Fibroblast of lung (primary cell): ENCODE results near the gene ESR2. TPM values are rescaled to one million over a fixed set of nuclear protein-coding genes. Genes with fewer than 3 reads are reported as not detected.
A peak's percentile ranks its signal among the peaks of the same experiment; 100 is the strongest.

ENCODE experiments used
- DNase-seq, 2 donors: peaks; one replicate each; pipeline versions ENCODE4 v3.0.0 to v3.0.0-alpha.2; 2010; ENCODE audit warnings: low read depth in 2 of 2
- H2AFZ ChIP-seq: 2 replicates; pipeline ENCODE4 v1.5.1; 2012; ENCODE audit warnings: low read length, control low read depth, inconsistent platforms
- H3K27ac ChIP-seq: 2 replicates; pipeline ENCODE4 v1.5.1; 2011; ENCODE audit warnings: low read length, control low read depth; ENCODE audit not compliant: insufficient read depth
- H3K27me3 ChIP-seq: 2 replicates; pipeline ENCODE4 v1.5.1; 2011; ENCODE audit warnings: mild to moderate bottlenecking, low read length; ENCODE audit not compliant: control insufficient read depth, insufficient read depth
- H3K36me3 ChIP-seq: 2 replicates; pipeline ENCODE4 v1.5.1; 2011; ENCODE audit warnings: low read length; ENCODE audit not compliant: control insufficient read depth, insufficient read depth
- H3K4me1 ChIP-seq: 2 replicates; pipeline ENCODE4 v1.5.1; 2011; ENCODE audit warnings: low read length; ENCODE audit not compliant: control insufficient read depth, insufficient read depth; ENCODE audit errors: extremely low read depth
- H3K4me2 ChIP-seq: 2 replicates; pipeline ENCODE4 v1.5.1; 2011; ENCODE audit warnings: low read length, control low read depth; ENCODE audit not compliant: insufficient read depth; ENCODE audit errors: extremely low read depth
- H3K4me3 ChIP-seq, 4 experiments: fragments of 200-600 bp in 1 of 4; sonication (generic) in 1 of 4; replicated peaks in 1 of 4; 2 replicates each; pipeline ENCODE4 v1.5.1; 2011 to 2016; ENCODE audit warnings: low read length in 4 of 4, low read depth in 3 of 4, mild to moderate bottlenecking in 3 of 4, control low read depth in 2 of 4, inconsistent platforms in 1 of 4, mixed read lengths in 1 of 4; ENCODE audit not compliant: insufficient read depth in 1 of 4; ENCODE audit errors: control extremely low read depth in 1 of 4
- H3K79me2 ChIP-seq: 2 replicates; pipeline ENCODE4 v1.5.1; 2012; ENCODE audit warnings: mild to moderate bottlenecking, low read length, inconsistent platforms; ENCODE audit not compliant: control insufficient read depth, insufficient read depth
- H3K9ac ChIP-seq: 2 replicates; pipeline ENCODE4 v1.5.1; 2011; ENCODE audit warnings: mild to moderate bottlenecking, low read length, control low read depth; ENCODE audit not compliant: insufficient read depth
- H3K9me3 ChIP-seq: 2 replicates; pipeline ENCODE4 v1.5.1; 2012; ENCODE audit warnings: low read depth, low read length; ENCODE audit not compliant: control insufficient read depth, insufficient read depth
- H4K20me1 ChIP-seq: 2 replicates; pipeline ENCODE4 v1.5.1; 2011; ENCODE audit warnings: low read length; ENCODE audit not compliant: control insufficient read depth, insufficient read depth; ENCODE audit errors: extremely low read depth
- EZH2 ChIP-seq: IDR thresholded peaks from 2 replicates; pipeline ENCODE4 v1.5.1; 2012; ENCODE audit warnings: low read length, control low read depth, mild to moderate bottlenecking; ENCODE audit errors: missing control alignments
- polyA plus RNA-seq, 2 donors: library from polyadenylated mRNA; depleted of rRNA in 1 of 2; stranded (reverse) in 1 of 2; unstranded in 1 of 2; fragments of >200 nt; gene quantifications; 2 replicates each; pipeline ENCODE4 v1.2.1, GENCODE V29; 2011 to 2012; ENCODE audit warnings: missing spikeins in 1 of 2
- total RNA-seq: library from RNA; depleted of rRNA; stranded (reverse); fragments of >200 nt; gene quantifications from 2 replicates; pipeline ENCODE4 v1.2.1, GENCODE V29; 2014
- TF ChIP-seq, protein P1 (sequence below), 2 donors: IDR thresholded peaks in 1 of 2; conservative IDR thresholded peaks in 1 of 2; 1 replicate in 1 of 2; 2 replicates in 1 of 2; pipeline ENCODE4 v1.5.1; 2011 to 2012; ENCODE audit warnings: low read length in 2 of 2, control low read depth in 1 of 2, inconsistent platforms in 1 of 2, low read depth in 1 of 2, mild to moderate bottlenecking in 1 of 2

Gene ESR2
- total and polyA plus RNA-seq, 2 donors (not counting 1 experiment from before 2014, with no cell fraction given) = 0.02 to 0.66 TPM

DNA sequence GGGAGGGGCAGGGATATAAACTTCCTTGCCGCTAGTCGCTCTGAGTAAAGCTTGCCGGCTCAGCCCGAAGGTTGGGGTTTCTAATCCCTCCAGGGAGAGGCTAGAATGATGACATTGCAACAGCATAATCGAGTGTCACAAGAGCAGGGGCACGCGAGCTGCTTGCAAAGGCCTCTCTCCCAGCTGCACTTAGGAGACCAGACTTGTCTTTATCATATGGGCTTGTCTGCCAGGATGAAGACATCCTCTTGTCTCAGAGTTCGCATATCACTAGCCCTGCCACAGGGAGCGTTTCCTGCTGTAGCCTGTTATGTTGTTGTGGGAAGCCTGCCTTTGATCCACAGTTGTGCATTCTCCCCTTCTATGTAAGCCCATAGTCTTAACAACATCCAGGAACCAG lies 180.0 kb downstream of the ESR2 start:
- Histone ChIP-seq H3K4me1 (peaks cover 3% of the 10 kb centered on the region), H3K4me2 (no peak overlapping the region), H4K20me1 (no peaks in the 10 kb centered on the region), H3K27ac (no peak overlapping the region), H3K27me3 (no peaks in the 10 kb centered on the region), H3K9me3 (no peaks in the 10 kb centered on the region), H3K36me3 (no peaks in the 10 kb centered on the region), H3K4me3 (no peak overlapping the region), H3K79me2 (no peaks in the 10 kb centered on the region), H3K9ac (no peak overlapping the region), H2AFZ (no peak overlapping the region)
- peak in 1 of 2 donors; percentile 27 for DNase-seq
- TF ChIP-seq, protein P1, sequence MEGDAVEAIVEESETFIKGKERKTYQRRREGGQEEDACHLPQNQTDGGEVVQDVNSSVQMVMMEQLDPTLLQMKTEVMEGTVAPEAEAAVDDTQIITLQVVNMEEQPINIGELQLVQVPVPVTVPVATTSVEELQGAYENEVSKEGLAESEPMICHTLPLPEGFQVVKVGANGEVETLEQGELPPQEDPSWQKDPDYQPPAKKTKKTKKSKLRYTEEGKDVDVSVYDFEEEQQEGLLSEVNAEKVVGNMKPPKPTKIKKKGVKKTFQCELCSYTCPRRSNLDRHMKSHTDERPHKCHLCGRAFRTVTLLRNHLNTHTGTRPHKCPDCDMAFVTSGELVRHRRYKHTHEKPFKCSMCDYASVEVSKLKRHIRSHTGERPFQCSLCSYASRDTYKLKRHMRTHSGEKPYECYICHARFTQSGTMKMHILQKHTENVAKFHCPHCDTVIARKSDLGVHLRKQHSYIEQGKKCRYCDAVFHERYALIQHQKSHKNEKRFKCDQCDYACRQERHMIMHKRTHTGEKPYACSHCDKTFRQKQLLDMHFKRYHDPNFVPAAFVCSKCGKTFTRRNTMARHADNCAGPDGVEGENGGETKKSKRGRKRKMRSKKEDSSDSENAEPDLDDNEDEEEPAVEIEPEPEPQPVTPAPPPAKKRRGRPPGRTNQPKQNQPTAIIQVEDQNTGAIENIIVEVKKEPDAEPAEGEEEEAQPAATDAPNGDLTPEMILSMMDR (conservative IDR thresholded peaks at IDR 0.05 in 1 of 2, IDR thresholded peaks at IDR 0.05 in 1 of 2; ENCODE audit: low read depth in 1 of 2, low read length in 2 of 2) = no peak
- TF ChIP-seq EZH2 = no peak

DNA sequence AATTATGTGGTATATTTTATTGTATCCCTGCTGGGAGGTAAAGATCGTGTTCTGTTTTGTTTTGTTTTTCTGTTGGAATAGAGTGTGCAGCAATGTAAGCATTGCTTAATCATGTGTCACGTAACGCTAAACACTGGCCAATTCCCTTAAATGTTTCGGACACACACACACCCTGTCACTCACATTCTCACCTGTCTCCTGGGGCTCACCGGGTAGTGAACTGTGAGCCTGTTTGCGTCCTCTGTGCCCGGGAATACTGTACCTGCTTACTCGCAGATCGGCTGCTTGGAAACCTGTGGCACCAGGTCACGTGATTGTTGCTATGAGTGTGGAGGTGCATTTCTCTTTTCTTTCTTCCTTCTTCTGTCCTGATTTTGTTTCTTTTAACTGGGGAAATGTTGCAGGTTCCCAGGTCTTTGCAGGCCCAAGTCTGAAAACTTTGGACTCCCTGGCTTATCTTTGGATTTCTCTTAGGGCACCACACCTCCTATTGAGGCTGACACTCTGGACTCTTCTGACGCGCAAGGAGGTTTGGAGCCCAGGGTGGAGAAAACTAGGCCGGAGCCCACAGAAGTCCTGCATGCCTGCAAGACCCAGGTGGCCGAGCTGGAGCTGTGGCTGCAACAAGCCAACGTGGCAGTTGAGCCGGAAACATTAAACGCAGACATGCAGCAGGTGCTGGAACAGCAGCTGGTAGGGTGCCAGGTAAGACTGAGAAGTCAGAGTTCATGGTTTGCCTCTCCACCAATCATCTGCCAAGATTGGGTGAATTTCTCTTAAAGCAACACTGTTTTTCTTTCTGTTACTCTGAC lies 181.1 kb downstream of the ESR2 start:
- no peak overlapping the region for H3K4me2 ChIP-seq
- H4K20me1 ChIP-seq = no peaks in the 10 kb centered on the region
- no peak overlapping the region for H2AFZ ChIP-seq

DNA sequence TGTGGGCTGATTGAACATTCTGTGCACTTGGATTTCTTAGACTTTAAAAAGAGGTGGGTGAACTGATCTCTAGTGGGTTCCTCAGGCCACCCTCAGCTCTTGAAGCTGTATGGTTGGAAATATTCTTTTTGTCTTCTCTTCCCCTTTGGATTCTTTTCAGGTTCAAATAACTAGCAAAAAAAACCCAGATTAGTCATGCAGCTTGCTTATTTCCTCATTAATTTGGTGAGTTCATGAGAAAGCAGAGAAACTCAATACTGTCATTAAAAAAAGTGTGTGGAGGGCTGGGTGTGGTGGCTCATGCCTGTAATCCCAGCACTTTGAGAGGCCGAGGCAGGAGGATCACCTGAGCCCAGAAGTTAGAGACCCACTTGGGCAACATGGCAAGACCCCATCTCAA lies 183.4 kb downstream of the ESR2 start:
- peak in 1 of 2 donors; percentile 7 for DNase-seq
- Histone ChIP-seq H3K27ac (no peak overlapping the region), H3K36me3 (no peaks in the 10 kb centered on the region), H3K79me2 (no peaks in the 10 kb centered on the region), H3K4me1 (peaks cover 3% of the 10 kb centered on the region), H2AFZ (no peak overlapping the region), H3K4me2 (no peak overlapping the region), H3K9me3 (no peaks in the 10 kb centered on the region), H3K9ac (no peak overlapping the region), H3K4me3 (no peak overlapping the region), H3K27me3 (no peaks in the 10 kb centered on the region), H4K20me1 (no peaks in the 10 kb centered on the region)
- no peak for TF ChIP-seq EZH2
- TF ChIP-seq, protein P1 (conservative IDR thresholded peaks at IDR 0.05 in 1 of 2, IDR thresholded peaks at IDR 0.05 in 1 of 2; ENCODE audit: low read depth in 1 of 2, low read length in 2 of 2) = no peak

More for the DNA sequence above, 181.1 kb downstream of the ESR2 start:
- H3K4me3 ChIP-seq = no peak overlapping the region
- H3K4me1 ChIP-seq = peaks cover 3% of the 10 kb centered on the region
- H3K27ac ChIP-seq = no peak overlapping the region
- no peak for DNase-seq
- no peaks in the 10 kb centered on the region for H3K36me3 ChIP-seq
- H3K9me3 ChIP-seq = no peaks in the 10 kb centered on the region
- TF ChIP-seq, protein P1 (conservative IDR thresholded peaks at IDR 0.05 in 1 of 2, IDR thresholded peaks at IDR 0.05 in 1 of 2; ENCODE audit: low read depth in 1 of 2, low read length in 2 of 2) = no peak
- TF ChIP-seq EZH2 = no peak
- H3K27me3 ChIP-seq = no peaks in the 10 kb centered on the region
- no peaks in the 10 kb centered on the region for H3K79me2 ChIP-seq
- no peak overlapping the region for H3K9ac ChIP-seq
